H9 (cell line): Measurements from ENCODE around the gene ADAM17. TPM values are rescaled to one million over a fixed set of nuclear protein-coding genes. Genes with fewer than 3 reads are reported as not detected.
"Not testable (repeated sequence)": the region's sequence is repeated elsewhere in the genome, so short reads cannot be mapped to it uniquely, and the experiment has no call there.

Experiments
- DNase-seq: peaks from one replicate; pipeline ENCODE4 v3.0.0-alpha.2; 2017
- H2AFZ ChIP-seq: one replicate; pipeline ENCODE4 v1.6.1; 2013; ENCODE audit warnings: mild to moderate bottlenecking, low read length, control low read depth, moderate library complexity
- H2AK5ac ChIP-seq: 2 replicates; pipeline ENCODE4 v1.6.1; 2013; ENCODE audit warnings: low read length, control low read depth, mixed read lengths; ENCODE audit not compliant: insufficient read length
- H2BK120ac ChIP-seq: one replicate; pipeline ENCODE4 v1.6.1; 2013; ENCODE audit warnings: low read depth, mild to moderate bottlenecking, low read length, control low read depth, inconsistent platforms; ENCODE audit not compliant: poor library complexity, severe bottlenecking
- H2BK12ac ChIP-seq: 2 replicates; pipeline ENCODE4 v1.6.1; 2013; ENCODE audit warnings: low read length, control low read depth, mixed read lengths, low read depth; ENCODE audit not compliant: insufficient read length
- H2BK15ac ChIP-seq: 2 replicates; pipeline ENCODE4 v1.6.1; 2013; ENCODE audit warnings: low read depth, low read length, control low read depth
- H2BK20ac ChIP-seq: one replicate; pipeline ENCODE4 v1.6.1; 2013; ENCODE audit warnings: low read depth, mild to moderate bottlenecking, low read length, control low read depth, inconsistent platforms; ENCODE audit not compliant: poor library complexity, severe bottlenecking
- H2BK5ac ChIP-seq: 2 replicates; pipeline ENCODE4 v1.6.1; 2013; ENCODE audit warnings: low read length, control low read depth, mixed read lengths; ENCODE audit not compliant: insufficient read length
- H3K14ac ChIP-seq: 2 replicates; pipeline ENCODE4 v1.6.1; 2013; ENCODE audit warnings: low read length, control low read depth; ENCODE audit not compliant: insufficient read depth
- H3K18ac ChIP-seq: 2 replicates; pipeline ENCODE4 v1.6.1; 2013; ENCODE audit warnings: low read depth, mild to moderate bottlenecking, mixed read lengths, low read length, control low read depth; ENCODE audit not compliant: insufficient read length
- H3K23ac ChIP-seq: 2 replicates; pipeline ENCODE4 v1.6.1; 2013; ENCODE audit warnings: low read length, control low read depth, mixed read lengths, low read depth; ENCODE audit not compliant: insufficient read length
- H3K23me2 ChIP-seq: 2 replicates; pipeline ENCODE4 v1.6.1; 2013; ENCODE audit warnings: low read depth, mild to moderate bottlenecking, mixed read lengths, low read length, control low read depth; ENCODE audit not compliant: insufficient read length, poor library complexity, severe bottlenecking
- H3K27ac ChIP-seq: 2 replicates; pipeline ENCODE4 v1.5.1; 2013; ENCODE audit warnings: low read length, control low read depth, mixed read lengths, low read depth; ENCODE audit not compliant: insufficient read length
- H3K27me3 ChIP-seq: 2 replicates; pipeline ENCODE4 v1.6.1; 2013; ENCODE audit warnings: low read length, control low read depth, inconsistent platforms; ENCODE audit not compliant: insufficient read depth
- H3K4ac ChIP-seq: 2 replicates; pipeline ENCODE4 v1.6.1; 2013; ENCODE audit warnings: low read depth, mild to moderate bottlenecking, control low read depth, inconsistent platforms, low read length, moderate library complexity
- H3K4me1 ChIP-seq: 2 replicates; pipeline ENCODE4 v1.6.1; 2013; ENCODE audit warnings: low read length, control low read depth, inconsistent platforms; ENCODE audit not compliant: insufficient read depth
- H3K4me2 ChIP-seq: 2 replicates; pipeline ENCODE4 v1.6.1; 2013; ENCODE audit warnings: low read length, control low read depth, mixed read lengths; ENCODE audit not compliant: insufficient read length, insufficient read depth
- H3K56ac ChIP-seq: 2 replicates; pipeline ENCODE4 v1.6.1; 2013; ENCODE audit warnings: low read depth, mild to moderate bottlenecking, mixed read lengths, low read length, control low read depth; ENCODE audit not compliant: insufficient read length
- H3K79me1 ChIP-seq: 2 replicates; pipeline ENCODE4 v1.6.1; 2013; ENCODE audit warnings: low read depth, mild to moderate bottlenecking, moderate library complexity, low read length, control low read depth, inconsistent platforms; ENCODE audit not compliant: insufficient read depth, poor library complexity, severe bottlenecking
- H3K79me2 ChIP-seq: 2 replicates; pipeline ENCODE4 v1.6.1; 2013; ENCODE audit warnings: low read length, control low read depth, inconsistent platforms; ENCODE audit not compliant: insufficient read depth
- H3K9ac ChIP-seq: 2 replicates; pipeline ENCODE4 v1.6.1; 2013; ENCODE audit warnings: low read length, control low read depth, mixed read lengths; ENCODE audit not compliant: insufficient read length; ENCODE audit errors: extremely low read depth
- H3K9me3 ChIP-seq: one replicate; pipeline ENCODE4 v1.6.1; 2013; ENCODE audit warnings: low read depth, low read length, inconsistent platforms; ENCODE audit not compliant: control insufficient read depth
- H3T11ph ChIP-seq: one replicate; pipeline ENCODE4 v1.6.1; 2013; ENCODE audit warnings: mild to moderate bottlenecking, low read length, control low read depth, inconsistent platforms
- H4K20me1 ChIP-seq: one replicate; pipeline ENCODE4 v1.6.1; 2013; ENCODE audit not compliant: control insufficient read depth, insufficient read length, insufficient read depth
- H4K5ac ChIP-seq: 2 replicates; pipeline ENCODE4 v1.6.1; 2013; ENCODE audit warnings: low read depth, mild to moderate bottlenecking, mixed read lengths, low read length, control low read depth; ENCODE audit not compliant: insufficient read length
- H4K8ac ChIP-seq: replicated peaks from 2 replicates; pipeline ENCODE4 v1.6.1; 2013; ENCODE audit warnings: low read length, control low read depth, mixed read lengths, low read depth; ENCODE audit not compliant: insufficient read length
- H4K91ac ChIP-seq: 2 replicates; pipeline ENCODE4 v1.6.1; 2013; ENCODE audit warnings: low read depth, mild to moderate bottlenecking, moderate library complexity, mixed read lengths, low read length, control low read depth; ENCODE audit not compliant: insufficient read length
- H3K27ac Mint-ChIP-seq, 3 experiments: 2 replicates in 2 of 3; 3 replicates in 1 of 3; pipeline ENCODE4 v1.8.0; 2020 to 2021; ENCODE audit warnings: mixed read lengths in 3 of 3, mild to moderate bottlenecking in 1 of 3, moderate library complexity in 1 of 3
- H3K27me3 Mint-ChIP-seq: 2 replicates; pipeline ENCODE4 v1.8.0; 2021; ENCODE audit warnings: low read depth, mild to moderate bottlenecking, moderate library complexity, mixed read lengths
- H3K36me3 Mint-ChIP-seq, 3 experiments: 2 replicates in 2 of 3; 3 replicates in 1 of 3; pipeline ENCODE4 v1.8.0; 2020 to 2021; ENCODE audit warnings: low read depth in 3 of 3, mixed read lengths in 3 of 3; ENCODE audit not compliant: insufficient read depth in 1 of 3
- H3K4me1 Mint-ChIP-seq, 2 experiments: 2 replicates each; pipeline ENCODE4 v1.8.0; 2020; ENCODE audit warnings: mixed read lengths in 2 of 2
- H3K4me3 Mint-ChIP-seq, 2 experiments: 2 replicates in 1 of 2; 3 replicates in 1 of 2; pipeline ENCODE4 v1.8.0; 2020 to 2021; ENCODE audit warnings: mild to moderate bottlenecking in 2 of 2, mixed read lengths in 2 of 2, moderate library complexity in 1 of 2
- H3K9me3 Mint-ChIP-seq, 2 experiments: 2 replicates in 1 of 2; 3 replicates in 1 of 2; pipeline ENCODE4 v1.8.0; 2020; ENCODE audit warnings: mild to moderate bottlenecking in 2 of 2, mixed read lengths in 2 of 2, moderate library complexity in 1 of 2
- WGBS: extraction: QIAGEN DNeasy Blood & Tissue Kit; methylation state at CpG from one replicate; pipeline ENCODE4 v1.1.7; 2013; ENCODE audit warnings: missing lambda C conversion rate, low lambda C conversion rate, mixed read lengths; ENCODE audit not compliant: insufficient read length; ENCODE audit errors: extremely low coverage; 5-methylcytosine and 5-hydroxymethylcytosine counted together
- total RNA-seq: library from RNA; stranded (reverse); gene quantifications from 2 replicates; pipeline ENCODE4 v1.2.1, GENCODE V29; 2021
- TF ChIP-seq, protein P1 (sequence below): fragments of 200-600 bp; sonication (generic); conservative IDR thresholded peaks from 3 replicates; pipeline ENCODE4 v1.8.0; 2021; ENCODE audit warnings: antibody characterized with exemption, mild to moderate bottlenecking

Gene ADAM17
- total RNA-seq, 1 experiment from 2014 or later = 26.3 TPM

DNA sequence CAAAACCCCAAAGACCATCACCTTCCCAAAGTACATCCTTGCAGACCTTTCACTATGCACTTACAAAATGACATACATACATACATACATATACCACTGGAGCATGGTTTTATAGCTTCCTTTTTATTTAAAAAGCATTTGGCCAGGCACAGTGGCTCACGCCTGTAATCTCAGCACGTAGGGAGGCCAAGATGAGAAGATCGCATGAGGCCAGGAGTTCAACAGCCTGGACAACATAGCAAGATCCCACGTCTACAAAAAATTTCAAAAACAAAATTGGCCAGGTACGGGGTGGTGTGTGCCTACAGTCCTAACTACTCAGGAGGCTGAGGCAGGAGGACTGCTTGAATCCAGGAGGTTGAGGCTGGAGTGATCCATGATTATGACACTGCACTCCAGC, 29.9 kb upstream of the ADAM17 start:
- H3K27me3 ChIP-seq = no peaks in the 10 kb centered on the region
- H3T11ph ChIP-seq = no peak overlapping the region
- WGBS = no CpG with 5 or more reads among the region's 5 CpGs
- no peak overlapping the region for H2BK5ac ChIP-seq
- H3K27me3 Mint-ChIP-seq = no peaks in the 10 kb centered on the region
- no peak overlapping the region for H4K91ac ChIP-seq
- H3K79me2 ChIP-seq = no peaks in the 10 kb centered on the region
- H3K79me1 ChIP-seq = no peaks in the 10 kb centered on the region
- no peak overlapping the region for H2AFZ ChIP-seq
- H2BK120ac ChIP-seq = no peak overlapping the region
- no peak overlapping the region for H3K23ac ChIP-seq
- no peak overlapping the region for H4K5ac ChIP-seq
- no peak overlapping the region for H3K14ac ChIP-seq
- H4K20me1 ChIP-seq = no peaks in the 10 kb centered on the region
- no peak overlapping the region for H3K18ac ChIP-seq
- no peak overlapping the region for H2BK15ac ChIP-seq
- H3K27ac Mint-ChIP-seq = no peak overlapping the region
- no peak overlapping the region for H3K56ac ChIP-seq
- no peaks in the 10 kb centered on the region for H3K9me3 Mint-ChIP-seq
- no peak overlapping the region for H2BK12ac ChIP-seq
- TF ChIP-seq, protein P1, sequence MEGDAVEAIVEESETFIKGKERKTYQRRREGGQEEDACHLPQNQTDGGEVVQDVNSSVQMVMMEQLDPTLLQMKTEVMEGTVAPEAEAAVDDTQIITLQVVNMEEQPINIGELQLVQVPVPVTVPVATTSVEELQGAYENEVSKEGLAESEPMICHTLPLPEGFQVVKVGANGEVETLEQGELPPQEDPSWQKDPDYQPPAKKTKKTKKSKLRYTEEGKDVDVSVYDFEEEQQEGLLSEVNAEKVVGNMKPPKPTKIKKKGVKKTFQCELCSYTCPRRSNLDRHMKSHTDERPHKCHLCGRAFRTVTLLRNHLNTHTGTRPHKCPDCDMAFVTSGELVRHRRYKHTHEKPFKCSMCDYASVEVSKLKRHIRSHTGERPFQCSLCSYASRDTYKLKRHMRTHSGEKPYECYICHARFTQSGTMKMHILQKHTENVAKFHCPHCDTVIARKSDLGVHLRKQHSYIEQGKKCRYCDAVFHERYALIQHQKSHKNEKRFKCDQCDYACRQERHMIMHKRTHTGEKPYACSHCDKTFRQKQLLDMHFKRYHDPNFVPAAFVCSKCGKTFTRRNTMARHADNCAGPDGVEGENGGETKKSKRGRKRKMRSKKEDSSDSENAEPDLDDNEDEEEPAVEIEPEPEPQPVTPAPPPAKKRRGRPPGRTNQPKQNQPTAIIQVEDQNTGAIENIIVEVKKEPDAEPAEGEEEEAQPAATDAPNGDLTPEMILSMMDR = no peak
- no peak overlapping the region for H3K4me3 Mint-ChIP-seq
- H2AK5ac ChIP-seq = no peak overlapping the region
- H2BK20ac ChIP-seq = no peak overlapping the region
- no peaks in the 10 kb centered on the region for H3K4me1 ChIP-seq
- H3K4ac ChIP-seq = no peak overlapping the region
- peaks cover 30 to 55% (median 52%) of the 10 kb centered on the region in 3 experiments; a peak in 6 of 7 replicates for H3K36me3 Mint-ChIP-seq
- H3K9ac ChIP-seq = no peak overlapping the region
- no peaks in the 10 kb centered on the region for H3K9me3 ChIP-seq
- H3K4me1 Mint-ChIP-seq = no peaks in the 10 kb centered on the region
- DNase-seq = no peak
- no peak overlapping the region for H3K4me2 ChIP-seq
- no peaks in the 10 kb centered on the region for H3K23me2 ChIP-seq
- no peak overlapping the region for H3K27ac ChIP-seq
- no peak overlapping the region for H4K8ac ChIP-seq

GRCh38 chr2:9584902-9585301, 29.3 kb upstream of the ADAM17 start:
- H3K4ac ChIP-seq, H3T11ph ChIP-seq, H2BK15ac ChIP-seq, H3K27ac ChIP-seq, H4K8ac ChIP-seq, H4K20me1 ChIP-seq, H4K91ac ChIP-seq, H3K4me1 ChIP-seq, H3K4me2 ChIP-seq, H4K5ac ChIP-seq, H3K18ac ChIP-seq, H3K9ac ChIP-seq, H3K4me1 Mint-ChIP-seq, DNase-seq, H2BK12ac ChIP-seq, H3K27ac Mint-ChIP-seq, H3K79me2 ChIP-seq, H3K9me3 Mint-ChIP-seq, H3K27me3 ChIP-seq, H3K79me1 ChIP-seq, H3K27me3 Mint-ChIP-seq, H2BK20ac ChIP-seq, H3K14ac ChIP-seq, H3K4me3 Mint-ChIP-seq, H2AFZ ChIP-seq, H2AK5ac ChIP-seq, H2BK120ac ChIP-seq, H3K9me3 ChIP-seq, H3K23me2 ChIP-seq, H2BK5ac ChIP-seq, H3K56ac ChIP-seq, H3K23ac ChIP-seq: not testable (repeated sequence)
- peaks cover 26 to 53% (median 46%) of the 10 kb centered on the region in 3 experiments; a peak in 6 of 7 replicates for H3K36me3 Mint-ChIP-seq
